Stomach (tissue), 4 donors: ENCODE data around the gene SORCS1.

Experiments
- EP300 ChIP-seq: sonication (generic); formaldehyde crosslinking; IDR thresholded peaks from one replicate; pipeline ENCODE4 v1.6.1; 2017; ENCODE audit warnings: antibody characterized with exemption
- POLR2A ChIP-seq, 4 donors: fragments of 450-650 bp; IDR thresholded peaks; one replicate each; pipeline ENCODE4 v1.6.1; 2016; ENCODE audit warnings: antibody characterized with exemption in 4 of 4, control low read depth in 2 of 4, mild to moderate bottlenecking in 1 of 4, moderate library complexity in 1 of 4
- POLR2AphosphoS5 ChIP-seq, 3 donors: sonication (generic); formaldehyde crosslinking; IDR thresholded peaks; one replicate each; pipeline ENCODE4 v1.6.1; 2016; ENCODE audit warnings: antibody characterized with exemption in 3 of 3
- TF ChIP-seq, protein P1 (sequence below), 7 experiments: fragments of 450-650 bp in 4 of 7; fragments of 200-600 bp in 3 of 7; sonication (generic) in 3 of 7; IDR thresholded peaks; one replicate each; pipeline ENCODE4 v1.5.1; 2016 to 2019; ENCODE audit warnings: antibody characterized with exemption in 7 of 7, control low read depth in 2 of 7, mild to moderate bottlenecking in 1 of 7

GRCh38 chr10:106832846-106833245 is 331.7 kb downstream of the SORCS1 start:
- TF ChIP-seq POLR2A (IDR thresholded peaks at IDR 0.05) (no peak), POLR2AphosphoS5 (IDR thresholded peaks at IDR 0.05) (no peak), EP300 (no peak)
- TF ChIP-seq, protein P1, sequence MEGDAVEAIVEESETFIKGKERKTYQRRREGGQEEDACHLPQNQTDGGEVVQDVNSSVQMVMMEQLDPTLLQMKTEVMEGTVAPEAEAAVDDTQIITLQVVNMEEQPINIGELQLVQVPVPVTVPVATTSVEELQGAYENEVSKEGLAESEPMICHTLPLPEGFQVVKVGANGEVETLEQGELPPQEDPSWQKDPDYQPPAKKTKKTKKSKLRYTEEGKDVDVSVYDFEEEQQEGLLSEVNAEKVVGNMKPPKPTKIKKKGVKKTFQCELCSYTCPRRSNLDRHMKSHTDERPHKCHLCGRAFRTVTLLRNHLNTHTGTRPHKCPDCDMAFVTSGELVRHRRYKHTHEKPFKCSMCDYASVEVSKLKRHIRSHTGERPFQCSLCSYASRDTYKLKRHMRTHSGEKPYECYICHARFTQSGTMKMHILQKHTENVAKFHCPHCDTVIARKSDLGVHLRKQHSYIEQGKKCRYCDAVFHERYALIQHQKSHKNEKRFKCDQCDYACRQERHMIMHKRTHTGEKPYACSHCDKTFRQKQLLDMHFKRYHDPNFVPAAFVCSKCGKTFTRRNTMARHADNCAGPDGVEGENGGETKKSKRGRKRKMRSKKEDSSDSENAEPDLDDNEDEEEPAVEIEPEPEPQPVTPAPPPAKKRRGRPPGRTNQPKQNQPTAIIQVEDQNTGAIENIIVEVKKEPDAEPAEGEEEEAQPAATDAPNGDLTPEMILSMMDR (IDR thresholded peaks at IDR 0.05), result no peak
